ENCODE data around the gene SYT13.

SYT13 gene

DNA sequence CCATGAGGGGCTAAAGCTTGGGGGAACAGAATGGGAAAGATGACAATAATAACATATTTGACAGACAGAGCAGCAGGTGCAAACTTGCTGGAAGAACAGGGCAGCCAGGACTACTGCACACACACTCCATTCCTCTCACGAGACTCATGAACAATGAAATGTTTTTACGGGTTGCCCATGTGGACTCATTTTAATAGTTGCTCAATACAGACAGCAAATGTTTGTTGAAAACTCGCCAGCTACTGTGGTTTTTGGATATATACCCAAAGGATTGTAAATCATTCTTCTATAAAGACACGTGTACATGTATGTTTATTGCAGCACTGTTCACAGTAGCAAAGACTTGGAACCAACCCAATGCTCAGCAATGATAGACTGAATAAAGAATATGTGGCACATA lies 10.3 kb downstream of the SYT13 start:
- in situ Hi-C loops (cut with HindIII; ENCODE audit: low sequenced_read_pairs): no loop called here

DNA sequence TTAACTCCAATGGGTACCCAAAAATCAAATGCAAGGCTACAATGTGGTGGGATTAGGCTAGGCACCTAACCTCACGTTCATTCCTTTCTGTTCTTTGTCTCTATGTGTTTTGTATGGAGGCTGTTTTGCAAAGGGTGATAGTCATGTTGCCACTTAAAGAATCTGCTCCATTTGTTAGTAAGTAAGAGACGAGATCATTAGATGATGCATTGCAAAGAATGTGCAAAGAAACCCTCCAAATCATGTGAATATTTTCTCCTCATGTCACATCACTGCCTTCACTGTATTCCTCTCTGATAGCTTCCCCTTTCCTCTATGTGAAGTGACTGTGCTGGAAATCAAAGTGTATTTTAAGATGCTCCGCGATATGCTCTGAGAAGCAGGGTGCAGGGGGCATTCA lies 11.9 kb downstream of the SYT13 start:
- in situ Hi-C loops (cut with HindIII; ENCODE audit: low sequenced_read_pairs): loop anchor here (5.0 kb wide), 1 partner anchor 247 kb away; no protein-coding TSS in a partner anchor

DNA sequence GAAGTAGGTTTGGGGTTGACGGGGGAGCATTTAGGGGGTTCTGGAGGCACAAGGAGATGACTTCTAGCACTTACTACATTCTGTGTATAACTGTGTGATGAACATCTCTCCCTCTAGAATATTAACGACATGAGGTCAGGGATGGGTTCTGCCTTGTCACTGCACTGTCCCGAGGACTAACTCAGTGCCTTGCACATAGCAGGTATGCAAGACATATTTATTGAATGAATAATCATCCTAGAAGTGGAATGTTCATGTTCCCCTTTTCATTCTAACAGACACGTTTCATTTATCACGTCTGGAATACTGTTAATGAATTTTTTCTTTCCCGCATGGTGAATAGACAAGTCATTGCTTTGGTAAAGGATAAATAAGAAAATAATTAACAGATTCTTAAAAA lies 12.6 kb downstream of the SYT13 start:
- in situ Hi-C loops (cut with HindIII; ENCODE audit: low sequenced_read_pairs): loop anchor here (5.0 kb wide), 1 partner anchor 246 kb away; no protein-coding TSS in a partner anchor

DNA sequence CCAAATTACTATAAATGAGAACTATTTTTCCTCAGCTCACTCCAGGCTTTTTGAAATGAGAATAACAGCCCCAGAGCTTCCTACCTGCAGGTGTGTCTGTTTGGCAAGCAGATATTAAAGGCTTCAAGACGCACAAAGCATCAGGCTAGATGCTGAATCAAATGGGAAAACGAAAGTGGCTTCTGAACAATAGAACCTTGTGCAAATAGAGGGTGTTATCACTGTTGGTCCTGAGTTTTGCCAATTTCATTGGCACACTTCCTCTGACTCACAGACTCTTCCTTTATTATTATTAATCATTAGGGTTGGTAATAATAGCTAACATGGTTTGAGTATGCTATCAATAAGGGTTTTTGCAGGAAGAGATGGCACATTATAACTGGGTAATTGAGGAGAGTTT lies 13.4 kb downstream of the SYT13 start:
- in situ Hi-C loops (cut with HindIII; ENCODE audit: low sequenced_read_pairs): loop anchor here (5.0 kb wide), 1 partner anchor 245 kb away; no protein-coding TSS in a partner anchor

DNA sequence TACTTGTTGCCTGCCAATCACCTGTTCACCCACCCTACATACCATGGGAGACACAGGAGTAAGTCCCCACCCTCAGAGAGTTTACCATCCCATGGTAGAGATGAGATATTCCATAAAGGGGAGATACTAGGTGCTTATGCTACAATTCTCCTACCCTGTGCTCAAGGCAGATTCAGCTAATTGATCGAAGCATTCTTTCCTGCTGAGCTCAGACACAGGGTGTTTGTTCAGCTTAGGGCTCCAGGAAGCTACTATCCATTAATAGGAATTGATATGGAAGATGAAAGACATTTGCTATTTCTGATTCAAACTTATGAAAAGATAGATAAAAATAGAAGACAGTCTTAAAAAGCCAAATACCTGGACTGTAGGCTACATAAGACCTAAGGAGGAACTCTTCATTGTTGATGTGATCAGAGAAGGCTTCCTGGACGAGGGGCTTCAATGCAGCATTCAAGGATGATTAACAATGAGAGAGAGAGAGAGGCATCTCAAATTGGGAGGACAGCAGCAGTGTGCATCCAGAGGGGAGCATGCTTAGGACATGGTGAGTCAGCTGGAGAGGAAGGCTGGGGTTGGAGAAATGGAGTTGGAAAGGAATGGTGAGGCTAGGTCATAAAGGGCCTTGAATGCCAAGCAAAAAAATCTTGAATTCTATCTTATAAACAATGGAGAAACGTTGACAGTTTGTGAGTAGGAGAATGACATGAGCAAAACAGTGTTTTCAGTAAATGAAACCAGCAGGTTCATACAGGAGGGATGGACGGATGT lies 15.0 kb downstream of the SYT13 start:
- in situ Hi-C loops (cut with HindIII; ENCODE audit: low sequenced_read_pairs): loop anchor here (5.0 kb wide), 1 partner anchor 244 kb away; no protein-coding TSS in a partner anchor

DNA sequence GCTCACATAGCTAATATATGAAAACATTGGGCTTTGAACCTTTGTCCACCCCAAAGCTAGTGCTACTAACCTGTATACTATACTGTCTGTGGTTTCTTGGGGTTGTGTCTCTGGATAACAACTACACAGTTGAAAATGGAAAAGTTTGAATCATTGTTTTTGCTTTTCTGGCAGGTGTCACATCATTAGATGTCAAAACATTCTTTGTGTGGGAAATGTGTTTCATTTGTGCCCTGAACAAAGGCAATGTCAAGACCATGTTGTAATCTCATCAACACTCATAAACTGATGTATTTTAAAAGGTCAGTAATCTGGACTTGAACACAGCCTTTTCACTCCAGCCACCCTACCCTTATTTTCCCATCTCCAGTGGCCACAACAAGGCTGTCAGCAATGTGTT lies 16.5 kb downstream of the SYT13 start:
- in situ Hi-C loops (cut with HindIII; ENCODE audit: low sequenced_read_pairs): loop anchor here (5.0 kb wide), 1 partner anchor 242 kb away; no protein-coding TSS in a partner anchor

DNA sequence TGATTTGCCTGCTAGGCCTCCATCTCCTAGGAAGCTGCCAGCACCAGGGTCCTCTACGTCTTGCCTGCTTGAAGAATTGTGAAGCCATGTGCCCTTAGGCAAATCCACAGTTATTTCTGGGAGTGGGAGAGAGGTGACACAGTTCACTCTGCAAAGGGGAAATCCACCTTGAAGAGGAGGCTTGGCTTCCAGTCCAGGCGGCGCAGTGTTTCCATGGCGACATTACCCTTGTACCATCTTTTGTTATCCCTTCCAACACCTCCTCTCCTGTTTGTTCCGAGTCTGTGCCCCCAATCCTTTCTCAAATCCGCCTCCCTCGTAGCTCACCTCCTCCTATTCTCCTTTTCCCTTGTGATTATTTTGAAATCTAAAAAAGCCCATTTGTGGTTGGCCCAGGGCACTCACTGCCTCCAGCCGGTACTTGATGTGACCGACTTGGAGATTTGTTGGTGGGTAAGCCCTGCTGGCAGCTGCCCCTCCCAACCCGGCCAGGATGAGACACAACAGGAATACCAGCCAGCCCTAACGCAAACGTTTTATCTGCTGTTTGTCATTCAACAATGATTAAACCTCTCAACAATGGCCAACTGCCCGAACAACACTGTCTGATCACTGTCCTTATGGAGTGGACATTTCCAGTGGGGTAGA lies 18.4 kb downstream of the SYT13 start:
- in situ Hi-C loops (cut with HindIII; ENCODE audit: low sequenced_read_pairs): no loop called here

DNA sequence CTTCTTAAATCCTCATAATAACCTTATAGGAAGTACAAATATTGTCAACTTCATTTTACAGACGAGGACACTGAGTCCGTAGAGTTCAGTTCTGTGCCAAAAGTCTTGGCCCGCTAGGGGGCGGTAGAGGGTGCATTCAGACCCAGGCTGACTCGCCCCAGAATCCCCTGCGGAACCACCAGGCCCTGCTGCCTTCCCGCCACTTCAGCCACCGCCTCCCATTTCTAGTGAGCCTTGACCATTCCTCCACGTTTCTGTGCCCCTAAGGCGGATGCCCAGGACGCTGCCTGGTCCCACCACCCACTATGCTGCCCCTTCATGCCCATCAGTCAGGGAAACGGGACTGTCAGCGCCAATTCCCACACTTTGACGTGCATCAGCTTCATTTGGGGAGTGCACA lies 19.1 kb downstream of the SYT13 start:
- in situ Hi-C loops (cut with HindIII; ENCODE audit: low sequenced_read_pairs): no loop called here

DNA sequence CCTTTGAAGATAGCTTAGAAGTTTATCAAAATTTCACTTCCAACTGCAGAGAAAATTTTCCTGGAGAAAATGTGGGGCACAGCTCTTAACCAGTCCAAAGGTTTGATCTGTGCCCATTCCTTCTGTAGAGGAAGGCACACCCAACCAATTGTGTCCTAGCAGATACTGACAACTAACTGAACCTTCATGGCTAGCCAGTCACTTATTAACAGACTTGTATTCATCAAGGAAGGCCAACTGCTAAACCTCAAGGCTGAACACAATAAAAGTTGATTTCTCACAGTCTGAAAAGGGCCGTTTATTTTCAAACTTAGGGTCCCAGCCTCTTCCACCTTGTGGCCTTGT lies 19.5 kb downstream of the SYT13 start:
- in situ Hi-C loops (cut with HindIII; ENCODE audit: low sequenced_read_pairs): no loop called here

DNA sequence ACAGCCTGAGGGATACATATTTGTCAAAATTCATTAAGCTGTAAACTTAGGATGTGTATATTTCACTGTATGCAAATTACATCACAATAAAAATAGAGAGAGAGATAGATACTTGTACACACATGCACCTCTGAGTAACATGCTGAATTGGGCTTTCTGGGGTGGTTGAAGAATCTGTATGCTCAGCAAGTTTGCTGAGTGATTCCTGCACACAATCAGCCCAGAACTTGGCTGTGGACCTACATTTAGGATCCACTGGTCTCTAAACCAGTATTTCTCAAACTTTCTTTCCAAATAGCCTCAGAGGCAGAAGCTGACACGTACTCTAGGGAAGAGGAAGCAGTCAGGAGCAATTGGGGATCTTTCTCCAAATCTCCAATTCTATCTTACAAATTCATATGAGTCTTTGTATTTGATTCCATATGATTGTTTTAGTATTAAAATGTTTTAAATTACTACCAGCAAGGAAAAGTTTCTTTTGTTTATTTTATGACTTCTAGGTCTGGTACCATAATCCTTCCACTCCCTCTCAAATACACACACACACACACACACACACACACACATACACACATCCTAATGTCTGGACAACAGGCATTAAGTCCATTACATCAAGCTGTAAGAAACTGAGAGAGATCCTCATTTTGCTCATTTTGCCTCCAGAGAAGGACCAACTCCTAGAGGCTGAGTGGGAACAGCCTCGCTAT lies 20.0 kb downstream of the SYT13 start:
- in situ Hi-C loops (cut with HindIII; ENCODE audit: low sequenced_read_pairs): no loop called here

DNA sequence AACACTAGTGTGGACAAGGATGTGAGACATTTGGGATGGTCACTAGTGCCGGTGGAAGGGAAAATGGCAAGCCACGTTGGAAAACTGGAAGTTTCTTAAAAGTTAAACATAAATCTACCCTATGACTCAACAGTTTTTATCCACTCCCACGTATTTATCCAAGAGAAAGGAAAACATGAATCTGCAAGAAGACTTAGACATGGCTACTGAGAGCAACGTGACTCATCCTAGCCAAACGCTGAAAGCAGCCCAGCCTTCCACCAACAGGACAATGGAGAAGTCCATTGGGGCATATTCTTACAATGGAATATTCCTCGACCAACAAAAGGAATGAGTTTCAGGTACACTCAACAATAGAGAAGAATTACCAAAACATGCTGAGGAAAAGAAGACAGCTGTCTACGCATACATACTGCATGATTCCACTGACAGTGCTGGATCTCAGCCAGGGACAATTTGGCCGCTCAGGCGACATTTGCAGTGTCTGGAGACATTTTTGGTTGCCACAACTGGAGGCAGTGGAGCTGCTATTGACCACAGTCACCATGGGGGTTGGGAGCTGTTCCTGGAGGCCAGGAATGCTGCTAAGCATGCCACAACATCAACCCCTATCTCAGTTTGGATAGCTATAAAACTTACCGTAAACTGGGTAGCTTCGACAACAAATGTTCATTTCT lies 21.2 kb downstream of the SYT13 start:
- in situ Hi-C loops (cut with HindIII; ENCODE audit: low sequenced_read_pairs): no loop called here

DNA sequence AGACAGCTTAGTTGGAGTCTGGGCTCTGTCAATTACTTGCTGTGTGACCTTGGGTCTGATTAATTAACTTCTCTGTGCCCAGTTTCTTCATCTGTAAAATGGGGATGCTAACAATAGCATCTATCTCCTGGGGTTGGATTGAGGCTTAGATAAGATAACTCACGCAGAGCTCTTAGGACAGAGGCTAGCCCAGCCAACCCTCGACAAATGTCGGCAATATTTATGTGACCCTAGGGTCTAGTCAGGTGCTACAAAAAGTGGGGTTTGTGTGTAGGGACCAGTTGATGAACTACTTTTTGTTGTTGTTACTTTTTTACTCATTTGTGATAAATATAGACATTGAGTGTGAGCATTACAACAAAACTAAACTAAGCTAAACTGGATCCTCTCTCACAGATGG lies 22.4 kb downstream of the SYT13 start:
- in situ Hi-C loops (cut with HindIII; ENCODE audit: low sequenced_read_pairs): no loop called here

DNA sequence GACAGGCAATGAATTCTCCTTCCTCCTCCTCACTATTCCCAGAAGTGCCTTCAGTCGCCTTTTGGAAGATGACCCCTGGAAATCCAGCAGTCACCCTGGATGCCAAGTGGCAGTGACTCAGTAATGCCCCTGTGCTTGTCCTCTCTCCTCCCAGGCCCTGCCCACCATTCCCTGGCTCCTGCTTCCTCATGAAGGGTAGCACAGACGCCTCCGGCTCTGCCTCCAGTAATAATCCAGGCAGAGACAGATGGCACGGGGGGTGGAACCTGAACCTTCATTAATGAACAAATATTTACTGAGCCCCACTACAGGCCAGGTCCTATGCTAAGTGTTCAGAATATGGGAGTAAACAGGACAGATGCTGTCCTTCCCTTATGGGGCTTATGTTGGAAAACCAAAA lies 23.2 kb downstream of the SYT13 start:
- in situ Hi-C loops (cut with HindIII; ENCODE audit: low sequenced_read_pairs): no loop called here

DNA sequence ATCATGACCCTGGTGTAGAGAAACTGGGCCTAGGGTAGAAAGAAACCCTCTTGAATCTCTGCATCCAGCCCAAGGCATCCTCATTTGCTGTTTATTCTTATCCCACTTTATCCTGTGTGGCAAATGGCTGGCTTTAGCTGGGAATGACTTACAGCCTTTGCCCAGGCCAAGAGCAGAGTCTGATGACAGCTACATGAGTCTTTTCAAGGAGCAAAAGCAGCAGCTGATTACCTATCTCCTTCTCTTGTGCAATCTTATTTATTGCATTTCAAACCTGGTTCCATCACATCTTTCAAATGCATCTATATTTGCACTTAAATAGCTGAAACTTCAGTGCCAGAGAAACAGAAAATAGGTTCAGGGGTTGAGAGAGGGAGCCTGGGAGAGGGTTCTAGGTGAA lies 26.1 kb downstream of the SYT13 start:
- in situ Hi-C loops (cut with HindIII; ENCODE audit: low sequenced_read_pairs): no loop called here

DNA sequence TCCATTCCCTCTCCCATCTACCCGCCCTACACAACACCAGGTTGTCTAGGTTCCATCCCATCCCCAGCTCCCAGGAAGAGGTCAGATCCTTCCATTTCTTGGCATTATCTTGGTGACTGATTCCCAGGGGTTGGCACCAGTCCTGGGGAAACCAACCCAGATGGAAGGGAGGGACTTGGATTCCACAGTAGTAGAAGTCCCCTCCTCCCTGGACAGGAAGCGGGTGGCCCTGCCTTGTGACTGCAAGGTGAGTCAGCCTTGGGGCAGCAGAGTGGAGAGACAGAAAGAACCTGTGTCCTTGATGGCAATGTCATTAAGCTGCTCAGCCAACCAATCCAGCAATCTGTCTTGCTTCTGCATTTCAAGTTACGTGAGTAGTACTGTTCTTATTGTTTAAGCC lies 26.5 kb downstream of the SYT13 start:
- in situ Hi-C loops (cut with HindIII; ENCODE audit: low sequenced_read_pairs): no loop called here

DNA sequence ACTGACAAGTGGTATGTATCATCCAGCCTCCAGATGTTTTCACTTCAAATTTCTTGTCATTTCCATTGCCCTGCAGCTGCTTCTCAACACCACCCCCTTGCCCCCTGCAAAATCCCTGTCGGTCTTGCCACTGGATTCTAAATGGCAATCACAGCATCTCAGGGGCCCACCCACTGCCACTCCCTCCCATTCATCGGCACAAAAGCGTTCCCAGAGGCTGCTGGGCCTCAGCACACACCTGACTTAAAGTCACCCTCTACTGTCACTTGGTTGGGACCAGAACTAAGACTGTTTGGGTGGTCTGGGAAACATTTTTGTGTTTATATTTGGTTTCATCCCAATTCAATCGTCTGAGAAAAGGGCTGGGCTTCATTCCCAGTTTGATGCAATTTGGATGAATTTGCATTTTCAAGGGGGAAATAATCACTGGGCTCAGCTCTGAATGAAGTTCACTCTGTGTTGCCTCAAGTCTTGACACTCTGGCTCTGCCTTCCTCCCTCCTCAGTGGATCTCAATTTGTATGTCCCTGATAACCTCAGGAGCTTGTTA lies 27.1 kb downstream of the SYT13 start:
- in situ Hi-C loops (cut with HindIII; ENCODE audit: low sequenced_read_pairs): no loop called here

DNA sequence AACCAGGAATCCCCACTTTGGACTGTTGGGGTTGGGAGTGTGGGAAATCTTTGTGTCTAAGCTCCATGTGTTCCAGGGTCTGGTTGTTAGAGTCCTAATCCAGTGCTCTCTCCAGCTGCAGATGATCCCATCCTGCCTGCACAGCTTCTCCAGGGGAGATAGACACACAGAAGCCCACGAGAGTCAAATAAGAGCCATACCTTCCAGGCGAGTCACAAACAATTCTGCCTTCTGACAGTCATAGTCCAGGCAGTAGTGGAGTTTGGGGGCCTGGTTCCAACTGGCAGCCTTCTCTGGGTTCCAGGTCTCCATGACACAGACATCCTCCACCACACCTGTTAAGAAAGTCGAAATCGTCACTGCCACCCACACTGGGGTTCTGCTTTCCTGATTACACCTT lies 32.1 kb downstream of the SYT13 start:
- in situ Hi-C loops (cut with HindIII; ENCODE audit: low sequenced_read_pairs): no loop called here

DNA sequence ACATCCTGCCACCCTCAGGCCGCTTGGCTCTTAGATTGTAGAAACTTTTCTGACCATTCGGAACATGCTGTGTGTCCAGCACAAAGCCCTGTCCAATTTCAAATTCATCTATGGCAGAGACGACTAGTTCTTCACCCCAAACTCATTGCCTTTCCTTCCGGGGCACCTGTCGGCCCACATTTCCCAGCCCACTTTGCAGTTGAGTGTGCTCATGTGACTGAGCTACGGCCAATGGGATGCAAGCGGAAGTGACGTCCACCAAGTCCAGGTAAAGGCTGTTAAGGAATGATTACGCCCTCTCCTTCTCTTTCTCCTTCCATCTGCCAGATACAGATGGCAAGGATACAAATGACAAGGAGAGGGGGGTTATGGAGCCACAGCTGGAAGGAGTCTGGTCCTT lies 32.5 kb downstream of the SYT13 start:
- in situ Hi-C loops (cut with HindIII; ENCODE audit: low sequenced_read_pairs): no loop called here

DNA sequence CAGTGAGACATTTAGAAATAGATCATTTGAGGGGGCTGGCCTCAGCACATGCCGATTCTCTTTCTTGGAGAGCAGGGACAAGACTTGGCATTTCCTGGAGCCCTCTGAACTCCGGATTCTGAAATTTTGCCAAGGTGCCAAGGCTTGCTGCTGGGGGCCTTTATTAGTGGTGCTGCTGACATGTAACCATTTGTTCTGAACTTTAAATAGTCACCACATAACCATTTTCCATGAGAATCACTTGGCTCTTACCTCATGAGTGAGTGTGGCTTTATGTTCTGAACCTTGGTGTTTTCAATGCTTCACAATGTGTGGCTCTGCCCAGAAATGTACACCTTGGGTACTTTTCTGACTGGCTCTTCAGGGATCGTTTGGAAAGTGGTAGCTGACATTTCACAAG lies 33.3 kb downstream of the SYT13 start:
- in situ Hi-C loops (cut with HindIII; ENCODE audit: low sequenced_read_pairs): no loop called here

DNA sequence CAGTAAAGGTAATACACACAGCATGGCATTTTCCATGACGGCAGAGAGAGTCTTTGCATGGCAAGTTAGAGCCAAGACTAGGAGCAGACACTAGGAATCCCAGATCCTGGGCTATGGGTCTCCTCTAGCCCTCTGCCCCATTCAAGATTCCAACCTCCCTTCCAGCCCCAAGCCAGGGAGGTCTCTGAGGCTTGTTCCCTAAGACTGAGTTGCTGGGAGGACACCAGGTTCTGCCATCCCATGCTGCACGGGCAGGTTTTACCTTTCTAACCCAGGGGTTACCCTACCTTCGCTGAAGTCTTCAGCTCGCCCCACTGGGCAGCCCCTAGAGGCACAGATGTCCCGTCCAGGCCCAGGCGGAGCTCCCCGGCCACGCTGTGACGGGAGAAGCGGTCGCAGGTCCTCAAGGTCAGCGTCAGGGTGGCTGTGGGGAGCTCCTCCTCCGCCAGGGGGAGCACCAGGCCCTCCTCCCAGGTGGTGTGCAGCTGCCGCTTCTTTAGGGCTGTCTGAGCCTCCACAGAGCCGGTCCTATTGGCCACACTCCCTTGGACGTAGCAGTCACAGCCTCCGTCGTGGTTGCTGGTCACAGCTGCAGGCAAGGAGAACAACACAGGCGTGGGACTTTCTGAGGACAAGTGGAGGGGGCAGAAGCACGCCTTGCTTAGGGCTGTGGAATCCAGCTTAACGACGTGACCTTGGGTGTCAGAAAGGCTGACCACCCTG lies 33.8 kb downstream of the SYT13 start:
- in situ Hi-C loops (cut with HindIII; ENCODE audit: low sequenced_read_pairs): no loop called here
